Retina (tissue), 1 donor: ENCODE results near the gene WWOX.

Experiments
- DNase-seq: peaks from one replicate; pipeline ENCODE4 v3.0.0-alpha.2; 2016

The WWOX gene

DNA sequence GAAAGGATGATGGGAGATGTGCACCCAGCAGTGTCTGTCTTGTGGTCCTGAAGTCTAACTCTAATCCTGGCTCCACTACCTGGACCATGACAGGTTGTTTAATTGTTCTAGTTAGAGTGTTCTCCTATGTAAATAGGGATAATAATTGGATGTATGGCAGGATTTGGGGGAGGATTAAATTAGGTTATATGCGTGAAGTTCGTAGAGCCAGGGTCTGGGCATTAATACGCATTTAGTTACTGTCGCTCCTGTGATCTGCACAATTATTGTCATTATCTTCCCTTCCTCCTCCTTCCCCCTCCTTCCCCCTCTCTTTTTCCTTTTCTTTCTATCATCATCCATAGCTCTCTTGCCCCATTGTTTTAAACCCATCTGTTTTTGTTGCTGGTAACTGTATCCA, 210.3 kb downstream of the WWOX start:
- no peak for DNase-seq

GRCh38 chr16:78310196-78310595, 210.7 kb downstream of the WWOX start:
- DNase-seq: no peak

GRCh38 chr16:78310990-78311561, 211.6 kb downstream of the WWOX start:
- peak; percentile 35 for DNase-seq

DNA sequence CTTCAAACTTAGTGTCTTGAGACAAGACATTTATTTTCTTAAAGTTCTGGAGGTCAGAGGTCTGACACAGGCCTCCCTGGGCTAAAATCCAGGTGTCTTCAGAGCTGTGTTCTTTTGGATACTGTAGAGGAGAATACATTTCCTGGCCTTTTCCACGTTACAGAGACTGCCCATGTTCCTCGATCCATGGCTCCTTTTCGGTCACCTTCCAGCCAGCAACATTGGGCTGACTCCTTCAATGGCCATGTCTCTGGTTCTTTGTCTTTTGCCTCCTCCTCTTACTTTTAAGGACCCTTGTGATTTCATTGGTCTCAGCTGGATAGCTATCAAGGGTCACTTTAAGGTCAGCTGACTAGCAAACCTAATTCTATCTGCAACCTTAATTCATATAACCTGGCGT, 212.4 kb downstream of the WWOX start:
- DNase-seq: no peak

DNA sequence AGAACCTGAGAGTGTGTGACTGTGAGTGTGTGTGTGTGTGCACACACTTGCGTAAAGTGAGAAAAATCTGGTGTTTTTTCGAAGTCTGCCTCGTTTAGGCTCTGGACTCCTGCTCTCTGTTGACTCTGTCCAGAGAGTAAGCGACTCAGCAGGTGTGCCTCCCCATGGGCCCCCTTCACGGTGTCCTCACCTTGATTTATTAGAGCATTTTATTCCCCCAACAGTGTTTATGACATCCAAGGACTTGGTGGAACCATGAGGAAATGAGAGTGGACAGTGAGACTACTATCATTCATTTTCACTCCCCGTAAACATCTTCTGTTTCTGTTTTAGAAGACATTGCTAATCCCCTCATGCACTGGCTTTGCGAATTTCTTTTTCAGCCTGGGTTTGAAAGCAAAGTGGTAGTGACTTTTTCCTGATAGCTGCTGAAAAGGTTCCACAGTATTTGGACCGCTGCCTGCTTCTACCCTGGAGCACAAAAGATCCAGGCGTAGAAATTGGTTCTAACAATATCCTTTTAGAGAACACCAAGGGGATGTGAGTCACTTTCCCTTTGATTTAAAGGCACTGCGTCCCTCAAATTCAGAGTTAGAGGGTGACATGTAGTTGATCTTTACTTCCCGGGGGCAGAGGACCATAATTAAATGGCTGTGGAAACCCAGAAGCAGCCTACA, 218.2 kb downstream of the WWOX start:
- DNase-seq: no peak

GRCh38 chr16:78321620-78322360, 222.3 kb downstream of the WWOX start:
- DNase-seq: no peak

DNA sequence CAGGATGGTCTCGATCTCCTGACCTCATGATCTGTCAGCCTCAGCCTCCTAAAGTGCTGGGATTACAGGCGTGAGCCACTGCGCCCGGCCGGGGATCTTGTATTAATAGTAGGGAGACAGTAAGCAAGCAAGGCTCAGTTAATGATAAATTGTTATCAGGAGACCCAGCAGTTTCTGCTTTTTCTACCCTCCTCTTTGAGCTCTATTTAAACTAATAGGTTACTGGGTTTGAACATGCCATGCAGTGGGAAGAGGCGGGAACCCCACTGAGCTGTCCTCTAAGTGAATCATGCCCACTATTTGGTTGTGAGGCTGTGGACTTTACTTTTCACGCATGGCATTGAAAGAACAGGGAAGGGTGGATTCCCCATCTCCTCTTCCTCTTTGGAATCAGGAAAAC, 223.9 kb downstream of the WWOX start:
- DNase-seq: no peak

DNA sequence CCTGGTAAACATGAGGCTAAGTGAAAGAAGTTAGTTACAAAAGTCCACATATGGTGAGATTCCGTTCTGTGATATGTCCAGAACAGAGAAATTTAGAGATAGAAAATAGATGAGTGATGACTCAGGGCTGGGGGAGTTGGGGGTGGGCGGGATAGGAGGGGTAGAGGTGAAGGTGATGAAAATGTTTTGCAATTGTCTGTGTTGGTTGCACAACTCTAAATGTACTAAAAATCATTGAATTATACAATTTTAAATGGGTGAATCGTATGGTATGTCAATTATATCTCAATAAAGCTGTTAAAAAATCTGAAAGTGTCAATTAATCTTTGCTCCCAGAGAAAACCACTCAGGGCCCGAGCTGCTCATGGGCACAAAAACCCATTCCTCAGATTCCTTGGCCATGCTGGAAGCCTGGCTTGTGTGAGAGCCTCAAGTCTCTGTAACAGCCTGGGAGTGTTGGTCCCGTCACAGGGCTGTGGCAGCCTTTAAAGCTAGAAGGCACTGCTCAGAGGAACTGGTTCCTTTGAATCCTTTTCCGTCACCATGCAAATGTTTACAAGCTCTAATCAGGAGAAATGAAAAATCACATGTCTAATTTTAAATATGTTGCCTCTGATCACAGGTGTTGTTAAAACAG, 225.3 kb downstream of the WWOX start:
- peak; percentile 8 for DNase-seq

GRCh38 chr16:78325468-78326352, 226.3 kb downstream of the WWOX start:
- DNase-seq: peak; percentile 30

GRCh38 chr16:78326731-78327130, 227.3 kb downstream of the WWOX start:
- no peak for DNase-seq

GRCh38 chr16:78331731-78332130, 232.3 kb downstream of the WWOX start:
- DNase-seq: no peak

GRCh38 chr16:78333808-78334207, 234.4 kb downstream of the WWOX start:
- DNase-seq: no peak

DNA sequence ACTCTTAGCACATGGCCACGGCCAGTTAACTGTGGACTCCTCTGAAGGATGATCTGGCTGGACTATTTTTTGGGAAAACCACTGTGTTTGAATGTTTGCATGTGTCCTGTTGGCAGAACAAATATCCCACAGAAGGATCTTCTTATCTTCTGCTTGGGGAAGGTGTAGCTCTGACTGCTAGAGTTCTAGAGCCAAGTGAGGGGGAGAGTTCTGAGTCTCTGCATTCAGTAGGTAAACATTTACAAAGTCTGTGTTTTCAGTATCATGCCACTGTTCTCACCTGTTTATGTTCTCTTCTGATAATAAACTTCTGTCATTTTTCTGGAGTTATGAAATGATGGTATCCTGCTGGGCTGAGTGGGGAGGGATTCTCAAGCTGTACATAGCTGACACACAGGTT, 241.1 kb downstream of the WWOX start:
- DNase-seq: no peak

- no peak for DNase-seq
Measured at GRCh38 chr16:78348068-78348467, 248.6 kb downstream of the WWOX start.

DNA sequence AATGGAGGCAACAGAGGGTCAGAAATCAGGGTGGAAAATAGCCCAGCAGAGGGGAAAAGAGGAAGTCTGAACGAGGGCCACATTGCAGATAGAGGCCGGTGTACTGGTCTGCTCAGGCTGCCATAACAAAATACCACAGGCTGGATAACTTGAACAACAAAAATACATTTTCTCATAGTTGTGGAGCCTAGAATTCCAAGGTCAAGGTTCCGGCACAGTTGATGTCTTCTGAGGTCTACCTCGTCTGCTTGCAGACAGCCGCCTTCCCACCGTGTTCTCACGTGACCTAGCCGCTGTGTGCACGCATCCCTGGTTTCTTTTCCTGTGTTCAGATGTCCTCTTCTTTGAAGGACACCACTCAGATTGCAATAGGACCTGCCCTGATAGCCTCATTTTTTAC, 249.4 kb downstream of the WWOX start:
- DNase-seq: no peak

DNA sequence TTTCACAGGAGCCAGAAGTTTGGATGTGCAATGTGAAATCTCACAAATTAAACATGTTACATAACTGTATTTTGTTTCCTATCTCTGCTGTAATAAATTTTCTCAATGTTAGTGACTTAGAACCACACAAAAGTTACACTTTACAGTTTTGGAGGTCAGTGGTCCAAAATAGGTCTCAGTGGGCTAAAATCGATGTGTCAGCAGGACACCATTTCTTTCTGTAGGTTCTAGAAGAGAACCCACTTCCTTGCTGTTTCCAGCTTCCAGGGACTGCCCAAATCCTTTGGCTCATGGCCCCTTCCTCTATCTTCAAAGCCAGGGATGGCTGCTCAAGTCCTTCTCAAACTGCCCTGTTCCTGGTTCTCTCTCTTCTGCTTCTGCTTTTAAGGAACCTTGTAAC, 252.7 kb downstream of the WWOX start:
- peak; percentile 0 for DNase-seq

GRCh38 chr16:78353640-78354275, 254.3 kb downstream of the WWOX start:
- peak; percentile 0 for DNase-seq

- DNase-seq: peak; percentile 0
Measured at GRCh38 chr16:78362524-78363135, 263.2 kb downstream of the WWOX start.

GRCh38 chr16:78363843-78364555, 264.5 kb downstream of the WWOX start:
- DNase-seq: peak; percentile 0

GRCh38 chr16:78364556-78364880, 265.1 kb downstream of the WWOX start:
- DNase-seq: peak; percentile 0

DNA sequence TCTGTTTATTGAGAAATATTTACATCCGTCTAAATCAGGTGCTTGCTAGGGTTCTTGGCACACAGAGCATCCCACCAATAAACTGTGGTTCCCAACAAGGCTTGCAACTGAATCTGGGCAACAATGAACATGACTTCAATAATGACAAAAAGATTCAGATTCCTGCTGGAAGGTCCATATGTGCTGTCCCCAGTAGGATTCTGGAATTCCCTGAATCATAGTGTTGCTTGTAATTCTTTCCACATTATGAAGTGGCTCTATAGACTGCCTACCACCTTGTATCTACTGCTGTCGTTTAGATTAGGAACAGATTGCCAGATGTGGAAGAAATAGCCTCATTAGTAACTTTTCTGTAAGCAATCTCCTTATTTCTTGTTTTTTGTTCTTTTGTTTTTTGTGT, 265.9 kb downstream of the WWOX start:
- peak; percentile 1 for DNase-seq
